ENCODE data around the gene MAP2K1.

GRCh38 chr15:66504563-66505429 is 118.1 kb downstream of the MAP2K1 start, which contains the start of the genes RPL4 and ZWILCH:
- no peak for TF ChIP-seq GATA2 (IDR thresholded peaks at IDR 0.05; ENCODE audit: low read depth, low read length)
- no peak for TF ChIP-seq GATA3 (IDR thresholded peaks at IDR 0.05; ENCODE audit: low read depth, low read length)
